Measurements from ENCODE around the gene STIMATE. TPM values are rescaled to one million over a fixed set of nuclear protein-coding genes. Genes with fewer than 3 reads are reported as not detected.

Gene STIMATE
- total and polyA plus RNA-seq, 9 of the 15 experiments (the other 6 are each of a cell fraction or from before 2014, with no cell fraction given): 0.14 to 7.7 (median 4.9) TPM

DNA sequence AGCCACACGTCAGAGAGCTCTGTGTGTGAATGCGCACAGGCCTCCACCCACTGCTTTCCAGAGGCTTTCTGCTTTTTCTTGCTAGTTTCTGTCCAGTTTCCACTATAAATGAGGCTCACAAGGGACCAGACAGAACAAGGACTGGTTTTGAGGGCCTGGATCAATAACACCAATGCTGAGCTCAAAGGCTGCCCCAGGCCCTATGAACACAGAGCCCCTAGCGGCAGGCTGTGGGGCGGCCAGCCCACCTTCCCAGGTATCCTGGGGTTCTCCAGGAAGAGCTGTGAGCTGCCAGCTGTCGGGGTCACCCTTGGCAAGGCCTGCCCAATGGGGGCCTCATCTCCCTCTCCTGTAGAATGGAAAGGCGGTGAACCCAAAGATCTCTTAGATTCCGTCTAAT lies 104.9 kb downstream of the STIMATE start:
- no peaks in the 10 kb centered on the region for H3K36me3 ChIP-seq (ENCODE audit: control insufficient read depth, insufficient read depth, low read length)
- H3K4me2 ChIP-seq (ENCODE audit: insufficient read depth, low read length): no peak overlapping the region
- H3K9me1 ChIP-seq (ENCODE audit: control insufficient read depth, insufficient read depth, low read length): no peaks in the 10 kb centered on the region
- BruUV-seq (replicated peaks): no TSS peak
- ATAC-seq (peak; percentile 77), FAIRE-seq (no peak), DNase-seq (ENCODE audit: extremely low read depth in 1 of 4, low spot score in 3 of 4) (peak; percentile 24 to 55 (median 42))
- WGBS (ENCODE audit: insufficient coverage, low coverage, missing lambda C conversion rate): 36% methylated on average over 7 of the region's 7 CpGs
- CTCF ChIA-PET (ENCODE audit: low intra/inter-chr PET ratio): no interaction called here
- no peaks in the 10 kb centered on the region for H3K9me3 ChIP-seq (replicated peaks; ENCODE audit: control insufficient read depth, insufficient read depth, low read depth, low read length)
- H3K27ac ChIP-seq (ENCODE audit: extremely low read depth, low read depth, low read length): no peak overlapping the region
- no peak overlapping the region for H3K4me3 ChIP-seq
- H4K20me1 ChIP-seq (replicated peaks; ENCODE audit: control insufficient read depth, insufficient read depth, low read length): no peaks in the 10 kb centered on the region
- intact Hi-C loops (cut with micrococcal nuclease): no loop called here
- no peak overlapping the region; the same call in 1 of the 2 replicates for H2AFZ ChIP-seq (ENCODE audit: low read depth, low read length)
- peaks cover 0 to 21% of the 10 kb centered on the region in 2 experiments; a peak in 3 of 5 replicates for H3K27me3 ChIP-seq (ENCODE audit: control insufficient read depth in 2 of 2, insufficient read depth in 2 of 2, low read length in 2 of 2)
- H3K9ac ChIP-seq (ENCODE audit: insufficient read depth in 1 of 2, low read depth in 2 of 2, low read length in 2 of 2): no peak overlapping the region
- H3K79me2 ChIP-seq (ENCODE audit: control insufficient read depth, insufficient read depth, low read length): no peaks in the 10 kb centered on the region
- H3K4me1 ChIP-seq (replicated peaks in 1 of 2; ENCODE audit: control insufficient read depth in 2 of 2, insufficient read depth in 2 of 2, low read length in 2 of 2): peaks cover 0 to 8% of the 10 kb centered on the region in 2 experiments; a peak in 2 of 5 replicates
- TF ChIP-seq, protein P1, sequence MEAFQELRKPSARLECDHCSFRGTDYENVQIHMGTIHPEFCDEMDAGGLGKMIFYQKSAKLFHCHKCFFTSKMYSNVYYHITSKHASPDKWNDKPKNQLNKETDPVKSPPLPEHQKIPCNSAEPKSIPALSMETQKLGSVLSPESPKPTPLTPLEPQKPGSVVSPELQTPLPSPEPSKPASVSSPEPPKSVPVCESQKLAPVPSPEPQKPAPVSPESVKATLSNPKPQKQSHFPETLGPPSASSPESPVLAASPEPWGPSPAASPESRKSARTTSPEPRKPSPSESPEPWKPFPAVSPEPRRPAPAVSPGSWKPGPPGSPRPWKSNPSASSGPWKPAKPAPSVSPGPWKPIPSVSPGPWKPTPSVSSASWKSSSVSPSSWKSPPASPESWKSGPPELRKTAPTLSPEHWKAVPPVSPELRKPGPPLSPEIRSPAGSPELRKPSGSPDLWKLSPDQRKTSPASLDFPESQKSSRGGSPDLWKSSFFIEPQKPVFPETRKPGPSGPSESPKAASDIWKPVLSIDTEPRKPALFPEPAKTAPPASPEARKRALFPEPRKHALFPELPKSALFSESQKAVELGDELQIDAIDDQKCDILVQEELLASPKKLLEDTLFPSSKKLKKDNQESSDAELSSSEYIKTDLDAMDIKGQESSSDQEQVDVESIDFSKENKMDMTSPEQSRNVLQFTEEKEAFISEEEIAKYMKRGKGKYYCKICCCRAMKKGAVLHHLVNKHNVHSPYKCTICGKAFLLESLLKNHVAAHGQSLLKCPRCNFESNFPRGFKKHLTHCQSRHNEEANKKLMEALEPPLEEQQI (IDR thresholded peaks at IDR 0.05): no peak
- TF ChIP-seq, protein P2, sequence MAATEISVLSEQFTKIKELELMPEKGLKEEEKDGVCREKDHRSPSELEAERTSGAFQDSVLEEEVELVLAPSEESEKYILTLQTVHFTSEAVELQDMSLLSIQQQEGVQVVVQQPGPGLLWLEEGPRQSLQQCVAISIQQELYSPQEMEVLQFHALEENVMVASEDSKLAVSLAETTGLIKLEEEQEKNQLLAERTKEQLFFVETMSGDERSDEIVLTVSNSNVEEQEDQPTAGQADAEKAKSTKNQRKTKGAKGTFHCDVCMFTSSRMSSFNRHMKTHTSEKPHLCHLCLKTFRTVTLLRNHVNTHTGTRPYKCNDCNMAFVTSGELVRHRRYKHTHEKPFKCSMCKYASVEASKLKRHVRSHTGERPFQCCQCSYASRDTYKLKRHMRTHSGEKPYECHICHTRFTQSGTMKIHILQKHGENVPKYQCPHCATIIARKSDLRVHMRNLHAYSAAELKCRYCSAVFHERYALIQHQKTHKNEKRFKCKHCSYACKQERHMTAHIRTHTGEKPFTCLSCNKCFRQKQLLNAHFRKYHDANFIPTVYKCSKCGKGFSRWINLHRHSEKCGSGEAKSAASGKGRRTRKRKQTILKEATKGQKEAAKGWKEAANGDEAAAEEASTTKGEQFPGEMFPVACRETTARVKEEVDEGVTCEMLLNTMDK (IDR thresholded peaks at IDR 0.05; ENCODE audit: borderline replicate concordance, insufficient read depth, low read depth, low read length, poor library complexity, severe bottlenecking): peak; percentile 17
- TF ChIP-seq ZBTB1 (CRISPR knock-in tag; IDR thresholded peaks at IDR 0.05; ENCODE audit: borderline replicate concordance, low read depth): no peak
- TF ChIP-seq, protein P3, sequence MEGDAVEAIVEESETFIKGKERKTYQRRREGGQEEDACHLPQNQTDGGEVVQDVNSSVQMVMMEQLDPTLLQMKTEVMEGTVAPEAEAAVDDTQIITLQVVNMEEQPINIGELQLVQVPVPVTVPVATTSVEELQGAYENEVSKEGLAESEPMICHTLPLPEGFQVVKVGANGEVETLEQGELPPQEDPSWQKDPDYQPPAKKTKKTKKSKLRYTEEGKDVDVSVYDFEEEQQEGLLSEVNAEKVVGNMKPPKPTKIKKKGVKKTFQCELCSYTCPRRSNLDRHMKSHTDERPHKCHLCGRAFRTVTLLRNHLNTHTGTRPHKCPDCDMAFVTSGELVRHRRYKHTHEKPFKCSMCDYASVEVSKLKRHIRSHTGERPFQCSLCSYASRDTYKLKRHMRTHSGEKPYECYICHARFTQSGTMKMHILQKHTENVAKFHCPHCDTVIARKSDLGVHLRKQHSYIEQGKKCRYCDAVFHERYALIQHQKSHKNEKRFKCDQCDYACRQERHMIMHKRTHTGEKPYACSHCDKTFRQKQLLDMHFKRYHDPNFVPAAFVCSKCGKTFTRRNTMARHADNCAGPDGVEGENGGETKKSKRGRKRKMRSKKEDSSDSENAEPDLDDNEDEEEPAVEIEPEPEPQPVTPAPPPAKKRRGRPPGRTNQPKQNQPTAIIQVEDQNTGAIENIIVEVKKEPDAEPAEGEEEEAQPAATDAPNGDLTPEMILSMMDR (IDR thresholded peaks at IDR 0.05 in 2 of 3, conservative IDR thresholded peaks at IDR 0.05 in 1 of 3; ENCODE audit: insufficient read depth in 2 of 3, low read depth in 1 of 3, low read length in 3 of 3): peak; percentile 40 to 61 (median 41); a peak in 5 of 6 replicates
- no peak for TF ChIP-seq ZNF785 (CRISPR knock-in tag; IDR thresholded peaks at IDR 0.05)
- TF ChIP-seq BMI1 (IDR thresholded peaks at IDR 0.05; ENCODE audit: low read length): no peak
- TF ChIP-seq PURB (CRISPR knock-in tag; IDR thresholded peaks at IDR 0.05; ENCODE audit: low read depth): no peak
- POLR2A ChIA-PET: interaction anchor here (0.6 to 1.9 kb wide), 2 partner anchors 21 to 34 kb away, joined by 3 to 7 read pairs; partner anchors contain the start of gene NEK4
- in situ Hi-C loops (cut with MboI): no loop called here

Measured in K562 (cell line).